CD4-positive, alpha-beta T cell treated with Interleukin-17A for 4 hours (primary cell): ENCODE measurements around the gene KCNJ6.
"Not testable (repeated sequence)": the region's sequence is repeated elsewhere in the genome, so short reads cannot be mapped to it uniquely, and the experiment has no call there.

ENCODE experiments used
- DNase-seq: peaks from one replicate; pipeline ENCODE4 v3.0.0-alpha.2; 2020; ENCODE audit warnings: mixed read lengths

Gene KCNJ6, protein sequence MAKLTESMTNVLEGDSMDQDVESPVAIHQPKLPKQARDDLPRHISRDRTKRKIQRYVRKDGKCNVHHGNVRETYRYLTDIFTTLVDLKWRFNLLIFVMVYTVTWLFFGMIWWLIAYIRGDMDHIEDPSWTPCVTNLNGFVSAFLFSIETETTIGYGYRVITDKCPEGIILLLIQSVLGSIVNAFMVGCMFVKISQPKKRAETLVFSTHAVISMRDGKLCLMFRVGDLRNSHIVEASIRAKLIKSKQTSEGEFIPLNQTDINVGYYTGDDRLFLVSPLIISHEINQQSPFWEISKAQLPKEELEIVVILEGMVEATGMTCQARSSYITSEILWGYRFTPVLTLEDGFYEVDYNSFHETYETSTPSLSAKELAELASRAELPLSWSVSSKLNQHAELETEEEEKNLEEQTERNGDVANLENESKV

DNA sequence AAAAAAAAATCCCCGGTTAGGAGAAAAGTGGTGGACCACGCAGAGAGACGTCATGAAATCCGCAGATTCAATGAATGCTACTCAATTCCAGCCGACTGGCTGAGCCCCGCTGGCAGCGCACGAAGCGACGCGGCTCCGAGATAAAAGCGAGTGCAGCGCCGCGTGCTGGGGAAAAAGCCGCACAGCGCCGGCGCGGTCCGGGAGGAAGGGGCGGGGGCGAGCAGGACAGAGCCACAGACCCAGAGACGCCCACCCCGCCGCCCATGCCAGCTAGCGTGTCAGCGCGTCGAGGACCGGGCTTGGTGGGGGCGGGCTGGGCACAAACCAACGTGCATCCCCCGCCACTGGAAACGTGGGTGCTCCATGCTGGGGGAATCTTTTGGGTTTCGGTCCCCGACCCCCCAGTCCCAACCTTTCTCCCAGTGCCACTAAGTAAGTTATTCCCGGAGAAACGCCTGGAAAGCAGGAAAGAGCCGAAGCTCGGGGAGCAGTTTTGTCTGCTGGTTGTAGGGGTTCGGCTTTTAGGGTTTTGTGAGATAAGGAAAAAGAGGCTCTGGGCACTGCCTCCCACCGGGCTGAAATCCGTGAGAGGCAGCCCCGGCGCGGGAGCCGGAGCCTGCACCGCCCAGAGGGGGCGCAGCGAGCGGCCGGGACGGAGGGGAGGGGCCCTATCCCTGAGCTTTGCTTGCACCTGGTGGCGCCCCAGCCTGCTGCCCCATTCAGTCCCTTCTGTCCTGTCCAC lies at the start of gene KCNJ6:
TSS of gene KCNJ6 (minus strand) at position 148 of the 742 bp plus-strand sequence. CDS start 75,775 bp downstream, outside the sequence.
- DNase-seq, result no peak

DNA sequence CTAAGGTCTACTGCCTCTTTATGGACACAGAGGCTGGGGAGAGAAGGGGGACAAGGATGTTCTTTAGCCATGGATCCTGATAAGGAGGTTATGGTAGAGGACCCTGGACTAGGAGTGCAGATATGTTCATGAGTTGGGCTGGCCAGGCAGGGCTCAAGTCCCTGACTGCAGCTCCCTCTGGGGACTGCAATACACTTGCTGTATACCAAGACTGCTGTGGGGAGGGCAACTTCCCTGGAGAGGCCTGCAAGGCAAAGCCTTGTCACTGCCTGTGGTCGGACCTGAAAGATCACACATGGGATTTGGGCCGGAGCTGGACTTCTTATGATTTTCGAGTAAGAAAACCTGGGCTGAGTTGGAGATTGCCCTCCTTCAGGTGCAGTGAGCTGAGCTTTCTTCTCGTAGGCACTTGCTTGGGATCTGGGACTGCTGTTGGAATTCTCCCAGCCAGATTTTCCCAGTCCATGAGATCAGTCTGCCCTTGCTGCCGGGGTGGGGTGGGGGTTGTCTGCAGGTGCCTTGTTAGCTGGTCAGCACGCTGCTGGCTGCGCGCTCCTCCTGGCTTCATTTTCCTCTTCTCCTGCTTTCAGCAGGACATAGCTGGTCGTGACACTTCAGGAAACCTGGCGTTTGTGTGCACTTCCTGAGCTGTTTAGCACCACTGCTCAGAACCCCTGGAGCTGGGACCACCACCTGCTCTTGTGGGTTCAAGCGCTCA lies 49.0 kb upstream of the KCNJ6 start:
- DNase-seq, result no peak

DNA sequence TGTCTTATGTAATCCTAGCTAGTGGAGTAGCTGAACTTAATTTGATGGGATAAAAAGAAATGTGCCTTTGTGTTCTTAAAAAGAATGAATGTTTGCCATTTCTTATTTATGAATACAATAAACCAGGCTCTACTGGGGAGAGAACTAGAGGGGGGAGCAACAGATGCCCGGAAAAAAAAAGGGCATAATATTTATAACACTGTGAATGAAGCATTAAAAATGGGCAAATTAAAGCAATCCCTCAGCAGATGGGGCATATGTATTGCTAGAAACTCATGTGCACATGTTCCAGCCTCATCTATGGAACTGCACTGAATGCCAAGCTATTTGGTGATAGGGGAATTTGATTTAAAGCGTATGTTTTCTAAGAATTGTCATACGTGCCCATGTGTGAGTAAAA lies 42.3 kb upstream of the KCNJ6 start:
- no peak for DNase-seq

DNA sequence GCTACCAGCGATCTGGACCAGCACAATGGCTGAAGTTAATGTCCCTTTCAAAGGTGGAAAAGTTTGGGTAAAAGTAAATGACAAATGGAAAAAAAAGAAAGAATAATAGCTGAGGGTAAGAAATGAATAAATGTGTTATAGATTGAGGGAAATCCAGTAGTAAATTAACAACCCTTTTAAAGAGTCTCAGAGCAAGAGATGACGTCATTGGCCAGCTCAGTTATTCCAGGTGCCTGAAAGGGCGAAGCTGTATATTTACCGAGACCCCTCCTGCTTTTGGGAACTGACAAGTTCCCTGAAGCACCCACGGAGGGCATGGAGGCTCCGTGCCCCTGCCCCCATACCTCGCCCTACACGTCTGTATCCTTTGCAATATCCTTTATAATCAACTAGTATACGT lies 40.5 kb upstream of the KCNJ6 start:
- DNase-seq, result no peak

DNA sequence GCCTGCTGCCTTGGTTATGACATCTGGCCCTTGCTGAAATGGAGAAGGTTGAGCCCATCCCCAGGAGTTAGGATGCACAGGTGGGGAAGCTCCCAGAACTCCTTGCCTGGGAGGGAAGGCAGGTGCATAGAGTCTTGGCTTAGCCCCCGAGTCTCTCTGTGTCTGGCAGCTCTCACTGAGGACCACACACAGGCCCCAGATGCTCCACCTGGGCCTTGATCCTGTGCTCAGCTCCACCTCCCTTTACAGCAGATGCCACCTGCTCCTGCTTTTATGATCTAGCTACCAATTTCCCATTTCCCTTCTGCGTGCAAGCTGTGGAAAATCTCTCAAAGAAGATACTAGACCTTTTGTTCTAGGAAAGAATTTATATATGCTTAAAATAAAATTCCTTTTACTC lies 28.8 kb upstream of the KCNJ6 start:
- DNase-seq, result no peak

DNA sequence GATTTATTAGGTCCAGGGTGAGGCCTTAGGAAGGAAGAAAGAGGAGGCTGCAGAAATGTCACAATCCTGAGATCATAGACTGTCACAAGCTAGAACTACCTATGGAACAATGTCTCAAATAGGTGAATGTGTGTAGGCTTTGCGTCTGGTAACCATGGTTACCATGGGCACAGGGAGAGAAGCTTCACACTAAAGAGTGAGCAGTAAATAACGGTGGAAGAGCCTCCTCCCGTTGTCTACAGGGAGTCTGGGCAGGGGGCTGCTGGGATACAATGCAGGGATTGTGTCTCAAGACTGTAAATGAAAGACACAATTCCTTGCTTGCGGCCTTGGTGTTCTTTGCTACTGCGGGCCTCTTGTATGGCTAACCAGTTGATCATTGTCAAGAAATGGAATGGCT lies 28.2 kb upstream of the KCNJ6 start:
- no peak for DNase-seq

DNA sequence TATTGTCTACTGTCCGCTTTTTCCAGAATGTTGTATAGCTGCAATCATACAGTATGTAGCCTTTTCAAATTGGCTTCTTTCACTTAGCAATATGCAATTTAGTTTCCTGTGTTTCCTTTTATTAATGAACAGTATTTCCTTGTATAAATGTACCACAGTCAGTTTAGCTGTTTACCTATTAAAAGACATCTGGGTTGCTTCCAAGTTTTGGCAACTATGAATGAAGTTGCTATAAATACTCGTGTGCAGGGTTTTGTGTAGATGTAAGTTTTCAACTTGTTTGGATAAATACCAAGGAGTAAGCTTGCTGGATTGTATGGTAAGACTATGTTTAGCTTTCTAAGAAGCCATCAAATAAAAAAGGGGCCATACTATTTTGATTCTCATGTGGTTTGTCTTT lies 24.4 kb upstream of the KCNJ6 start:
- DNase-seq, result no peak

DNA sequence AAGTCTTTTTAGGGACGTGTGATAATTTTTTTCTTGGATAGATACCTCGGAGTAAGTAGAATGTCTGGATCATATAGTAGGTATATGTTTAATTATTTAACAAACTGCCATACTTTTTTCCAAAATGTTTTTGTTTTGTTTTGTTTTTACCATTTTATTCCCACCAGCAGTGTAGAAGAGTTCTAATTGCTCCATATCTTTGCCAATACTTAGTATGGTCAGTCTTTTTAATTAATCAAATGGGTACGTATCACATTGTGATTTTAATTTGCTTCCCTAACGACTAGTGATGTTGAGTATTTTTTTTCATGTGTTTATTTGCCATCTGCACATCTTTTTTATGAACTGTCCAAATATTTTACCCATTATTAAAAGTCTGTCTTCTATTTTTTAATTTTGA lies 23.6 kb upstream of the KCNJ6 start:
- no peak for DNase-seq

DNA sequence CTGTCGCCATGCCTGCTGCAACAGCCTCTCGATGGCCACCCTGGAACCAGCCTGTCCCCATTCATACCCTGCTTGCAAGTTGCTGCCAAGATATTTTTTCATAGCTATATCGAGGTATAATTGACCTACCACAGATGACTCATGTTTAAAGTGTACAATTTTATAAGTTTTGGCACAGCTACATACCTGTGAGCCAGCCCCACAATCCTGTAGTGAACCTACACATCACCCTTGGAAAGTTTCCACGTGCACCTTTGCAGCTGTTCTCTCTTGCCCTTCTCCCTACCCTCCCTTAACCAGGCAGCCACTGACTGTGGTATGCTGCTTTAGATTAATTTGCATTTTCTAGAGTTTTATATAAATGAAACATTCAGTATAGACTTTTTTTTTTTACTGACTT lies 23.0 kb upstream of the KCNJ6 start:
- DNase-seq, result no peak

DNA sequence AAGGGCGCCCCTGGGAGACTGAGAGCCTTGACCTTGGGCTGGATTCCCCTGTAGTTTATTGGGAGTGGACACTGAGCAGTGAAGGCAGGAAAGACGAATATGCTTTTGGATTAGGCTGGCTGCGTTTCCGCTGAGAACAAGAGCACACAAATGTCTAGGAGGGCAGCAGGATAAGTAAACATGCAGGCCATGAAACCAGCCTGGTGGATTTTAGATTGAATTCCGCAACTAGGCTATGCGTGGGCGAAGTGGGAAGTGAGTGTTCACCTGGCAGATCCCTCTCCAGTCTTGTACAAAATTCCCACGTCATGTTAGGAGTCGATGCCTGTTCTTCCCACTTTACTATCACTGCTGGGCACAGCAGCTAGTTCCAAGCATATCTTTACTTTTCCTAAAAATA lies 21.4 kb upstream of the KCNJ6 start:
- no peak for DNase-seq

DNA sequence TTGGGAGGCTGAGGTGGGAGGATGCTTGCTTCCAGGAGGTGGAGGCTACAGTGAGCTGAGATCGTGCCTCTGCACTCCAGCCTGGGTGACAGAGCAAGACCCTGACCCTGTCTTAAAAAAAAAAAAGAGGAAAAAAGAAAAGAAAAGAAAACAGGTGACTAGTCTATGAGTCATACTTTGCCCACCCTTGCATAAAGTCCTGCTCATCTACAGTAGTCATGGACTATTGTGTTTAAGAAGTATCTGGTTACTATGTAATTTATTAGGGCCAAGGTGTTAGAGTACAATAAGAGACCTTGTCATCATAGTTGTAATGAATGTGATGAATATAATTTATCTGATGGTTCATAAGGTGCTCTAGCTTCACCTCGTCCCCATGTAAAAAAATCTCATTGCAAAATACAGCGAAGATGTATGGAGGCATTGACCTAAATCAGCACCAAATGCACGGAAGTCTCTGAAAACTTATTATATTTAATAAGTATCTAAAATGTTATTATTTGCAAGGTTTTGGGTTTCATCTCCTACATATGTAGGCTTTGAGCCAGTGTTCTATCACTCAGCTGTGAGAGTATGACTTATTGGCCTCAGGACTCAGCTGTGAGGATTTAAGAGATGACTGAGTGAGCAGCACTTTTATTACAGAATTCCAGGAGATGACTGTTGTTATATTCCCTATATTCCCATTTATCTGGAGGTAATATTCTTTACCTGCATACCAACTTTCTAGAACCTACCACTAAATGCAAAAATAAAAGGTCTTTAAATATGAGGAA lies 19.9 kb upstream of the KCNJ6 start:
- no peak for DNase-seq

DNA sequence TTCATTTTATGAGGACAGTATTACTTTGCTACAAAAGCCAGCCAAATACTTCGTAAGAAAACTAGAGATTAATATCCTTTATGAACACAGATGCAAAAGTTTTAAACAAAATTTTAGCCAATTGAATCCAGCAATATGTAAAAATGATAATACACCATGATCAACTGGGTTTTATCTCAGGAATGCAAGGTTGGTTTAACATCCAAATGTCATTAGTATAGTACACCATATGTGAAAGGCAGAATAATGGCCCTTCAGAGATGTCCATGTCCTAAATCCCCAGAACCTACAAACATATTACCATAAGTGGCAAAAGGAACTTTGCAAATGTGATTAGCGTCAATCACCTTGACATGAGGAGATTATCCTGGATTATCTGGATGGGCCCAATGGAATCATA lies 16.7 kb upstream of the KCNJ6 start:
- no peak for DNase-seq

DNA sequence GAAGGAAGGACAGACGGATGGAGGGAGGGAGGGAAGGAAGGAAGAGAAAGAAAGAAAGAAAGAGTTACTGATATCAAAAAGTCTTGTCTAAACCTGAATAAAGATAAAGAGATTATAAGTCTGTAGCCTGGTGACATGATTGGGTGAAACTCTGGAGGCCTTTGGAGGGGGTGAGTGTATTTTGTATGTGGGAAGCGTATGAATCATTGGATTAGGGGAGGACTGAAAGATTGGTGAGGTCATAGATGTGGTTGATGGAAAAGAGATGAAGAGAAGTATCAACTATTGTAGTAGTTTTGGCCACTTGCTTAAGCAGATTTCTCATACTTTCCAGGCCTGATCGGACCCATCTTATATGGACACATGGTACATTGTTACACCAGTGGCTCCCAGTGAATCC lies 11.5 kb upstream of the KCNJ6 start:
- DNase-seq, result no peak

DNA sequence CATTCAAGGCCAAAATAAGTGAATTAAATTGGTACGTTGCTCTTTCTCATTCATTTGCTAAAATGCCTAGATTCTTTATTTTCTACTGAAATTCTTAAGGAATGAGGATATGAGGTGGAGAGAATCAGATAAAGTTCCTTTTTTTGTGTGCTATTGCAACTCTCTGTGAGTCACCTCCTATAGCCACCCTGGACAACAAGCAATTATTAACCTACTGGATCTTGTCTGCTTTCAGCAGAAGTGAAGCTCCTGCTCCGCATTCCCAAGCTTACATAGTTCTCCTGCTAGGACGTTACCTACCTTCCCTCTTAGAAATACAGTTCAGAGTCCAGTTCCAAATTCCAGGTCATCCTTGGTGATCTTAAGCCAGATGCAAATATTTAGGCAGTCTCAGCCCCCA lies 4.8 kb upstream of the KCNJ6 start:
- DNase-seq, result no peak

DNA sequence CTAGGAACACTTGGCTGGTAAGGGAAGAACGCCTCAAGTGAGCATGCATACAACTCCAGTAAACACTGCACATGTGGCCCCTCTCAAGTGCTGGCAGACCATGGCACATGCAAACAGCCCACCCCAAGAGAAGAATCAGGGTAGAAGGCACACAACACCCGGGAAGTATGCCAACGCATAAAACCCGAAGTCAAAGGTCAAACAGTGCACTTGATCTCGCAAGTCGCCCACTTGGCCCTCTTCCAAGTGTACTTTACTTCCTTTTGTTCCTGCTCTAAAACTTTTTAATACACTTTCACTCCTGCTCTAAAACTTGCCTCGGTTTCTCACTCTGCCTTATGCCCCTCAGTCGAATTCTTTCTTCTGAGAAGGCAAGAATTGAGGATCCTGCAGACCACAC lies 4.0 kb upstream of the KCNJ6 start:
- DNase-seq, result not testable (repeated sequence)

DNA sequence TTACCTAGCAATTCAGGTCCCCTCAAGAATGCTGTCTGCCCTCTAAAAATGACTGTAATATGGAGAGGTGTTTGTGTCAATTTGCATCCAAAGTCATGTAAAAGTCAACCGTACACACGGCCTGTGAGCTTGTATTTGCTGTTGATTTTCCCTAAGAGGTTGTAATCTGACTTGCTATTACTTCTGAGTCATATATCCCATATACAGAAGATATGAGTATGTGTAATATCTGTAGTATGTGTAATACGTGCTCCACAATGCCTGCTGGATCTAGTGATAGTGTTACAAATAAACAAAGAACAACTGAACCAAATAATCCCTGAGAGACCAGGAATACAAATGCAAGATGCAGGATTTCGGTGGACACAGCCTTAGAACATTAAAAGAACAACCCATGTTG lies 1.4 kb upstream of the KCNJ6 start:
- DNase-seq, result no peak

DNA sequence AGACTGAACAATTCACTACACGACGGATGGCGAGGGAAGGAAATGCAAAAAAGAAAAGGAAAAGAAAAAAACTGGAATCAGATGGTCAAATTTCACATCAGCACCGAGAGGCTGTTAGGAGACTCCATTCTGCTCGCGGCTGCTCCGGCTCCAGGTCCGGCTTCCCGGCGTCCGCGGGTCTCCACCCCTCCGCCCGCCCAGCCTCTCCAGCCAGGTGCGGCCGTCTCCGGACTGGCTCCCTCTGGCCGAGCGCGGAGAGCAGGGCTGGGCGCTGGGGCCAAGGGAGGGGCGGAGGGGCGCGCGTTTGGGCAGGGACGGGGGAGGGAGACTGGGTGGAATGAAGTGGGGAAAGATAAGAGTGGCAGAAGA lies 332 bp downstream of the KCNJ6 start:
- no peak for DNase-seq

DNA sequence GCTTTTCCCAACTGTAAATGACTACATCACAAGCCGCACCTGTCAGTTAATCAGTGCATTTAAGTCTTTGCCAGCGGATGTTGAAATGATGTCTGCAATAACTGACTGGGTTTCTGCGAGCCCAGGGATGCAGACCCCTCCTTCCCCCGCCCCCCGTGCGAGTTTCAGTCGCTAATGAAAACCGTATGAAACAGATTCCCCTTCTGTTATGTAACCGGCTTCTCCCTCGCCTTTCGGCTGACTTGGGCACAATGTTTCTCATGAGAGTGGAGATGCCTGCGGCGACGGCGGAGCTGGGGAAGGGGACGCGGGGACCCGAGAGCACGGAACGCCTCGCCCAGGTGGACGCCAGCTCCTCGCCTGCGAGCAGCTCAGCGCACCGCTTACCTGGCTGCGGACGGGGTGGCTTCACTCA lies 753 bp downstream of the KCNJ6 start:
- no peak for DNase-seq

DNA sequence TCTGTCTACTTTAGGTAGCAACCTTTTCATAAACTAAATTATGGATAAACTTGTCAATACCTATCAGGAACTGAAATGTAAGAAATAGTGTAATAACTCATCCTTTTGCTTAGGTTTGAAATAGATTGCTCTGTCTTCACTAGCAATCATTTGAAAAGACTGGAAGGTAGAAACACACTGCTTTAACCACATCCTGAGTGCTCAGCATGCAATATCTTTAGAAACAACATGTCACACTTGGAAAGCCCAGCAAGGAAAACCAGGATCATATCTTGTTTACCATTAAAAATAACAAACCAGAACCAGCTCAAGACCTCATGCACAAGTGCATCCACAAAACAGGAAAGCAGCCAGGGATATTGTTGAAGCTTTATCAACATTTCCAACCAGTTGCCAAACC lies 3.6 kb downstream of the KCNJ6 start:
- no peak for DNase-seq

DNA sequence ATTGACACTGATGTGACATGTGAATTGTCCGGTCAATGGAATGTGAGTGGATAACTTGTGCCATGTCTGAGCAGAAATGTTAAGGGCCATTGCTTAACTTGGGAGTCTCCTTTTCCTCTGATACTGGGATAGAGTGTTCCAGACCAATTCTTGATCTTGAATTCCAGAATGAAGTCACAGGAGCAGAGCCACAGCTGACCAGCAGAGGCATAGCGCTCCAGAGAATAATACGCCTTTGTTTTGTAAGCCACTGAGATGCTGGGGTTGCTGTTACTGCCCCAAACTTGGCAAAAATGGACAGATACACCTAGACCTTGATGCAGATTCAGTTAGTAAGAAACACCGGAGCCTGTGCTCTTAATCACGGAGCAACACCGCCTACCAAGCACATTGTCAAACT lies 6.3 kb downstream of the KCNJ6 start:
- no peak for DNase-seq

DNA sequence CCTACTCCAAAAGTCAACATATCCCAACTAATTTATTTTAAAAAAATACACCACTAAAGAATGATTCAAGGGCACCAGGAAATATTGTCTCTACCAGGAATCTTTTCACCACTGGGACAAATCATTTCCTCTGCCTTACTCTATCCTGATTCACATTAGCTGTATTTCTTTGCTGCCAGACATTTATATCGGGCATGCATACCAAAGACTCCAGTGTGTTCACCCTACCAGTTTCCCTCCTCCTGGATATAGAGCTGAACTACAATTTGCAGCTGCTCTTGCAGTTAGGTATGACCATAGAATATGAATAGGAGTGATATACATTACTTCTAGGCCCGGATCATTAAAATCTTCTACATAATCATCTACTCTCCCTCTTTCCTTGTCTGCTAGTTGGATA lies 7.6 kb downstream of the KCNJ6 start:
- DNase-seq, result no peak

DNA sequence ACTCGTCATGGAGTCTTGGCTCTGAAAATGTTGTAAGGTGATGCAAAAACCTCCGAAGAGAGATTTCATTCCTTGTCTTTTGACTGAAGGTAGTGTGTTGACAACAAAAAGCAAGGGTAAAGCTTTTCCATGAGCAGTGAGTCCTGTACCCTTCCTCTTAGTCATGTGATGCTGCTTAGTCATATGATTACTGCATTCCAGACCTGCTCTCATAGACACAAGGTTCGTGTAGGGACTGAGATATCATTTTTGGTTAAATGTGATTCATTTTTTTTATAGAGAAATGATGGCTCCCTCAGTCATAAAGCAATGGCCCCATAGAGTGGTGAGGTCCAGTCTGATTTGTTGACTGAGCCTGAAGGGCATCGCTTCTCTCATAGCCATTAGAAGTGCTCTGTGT lies 9.2 kb downstream of the KCNJ6 start:
- DNase-seq, result no peak

DNA sequence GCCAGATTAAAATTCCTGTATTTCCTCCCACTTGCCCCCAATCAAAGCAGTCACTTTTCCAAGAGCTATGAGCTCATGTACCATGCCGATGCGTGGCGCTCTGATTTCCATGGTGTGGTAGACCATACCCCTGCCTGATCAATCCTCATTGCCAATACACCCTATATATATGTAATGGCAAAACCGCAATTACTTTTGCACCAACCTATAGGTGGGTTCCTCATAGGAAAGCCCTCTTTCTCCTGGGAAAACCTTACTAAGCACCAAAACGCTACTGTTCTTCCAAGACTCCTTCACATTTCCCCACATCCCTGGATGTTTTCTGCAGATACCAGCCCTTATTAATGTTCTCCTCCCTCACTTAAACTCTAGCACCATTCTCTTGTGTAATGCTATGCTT lies 11.0 kb downstream of the KCNJ6 start:
- no peak for DNase-seq
